ENCODE data around the gene SEC23IP. TPM values are rescaled to one million over a fixed set of nuclear protein-coding genes. Genes with fewer than 3 reads are reported as not detected.

SEC23IP gene
- total RNA-seq, 3 donors from 2014 or later (not counting 1 experiment from before 2014, with no cell fraction given) = 45.1 to 54.5 (median 49.4) TPM

- H3K4me3 ChIP-seq (ENCODE audit: low read length) = no peak overlapping the region
- intact Hi-C loops (cut with micrococcal nuclease) = no loop called here
- H3K9me3 Mint-ChIP-seq = peaks cover 6 to 7% of the 10 kb centered on the region in 2 donors
- no peak overlapping the region for H3K27ac ChIP-seq (ENCODE audit: low read length)
- DNase-seq (no peak), ATAC-seq (no peak)
- H3K27ac Mint-ChIP-seq = no peak overlapping the region
- peaks cover 8% of the 10 kb centered on the region for H3K9me3 ChIP-seq (ENCODE audit: control insufficient read depth, insufficient read depth, low read length)
- H3K4me3 Mint-ChIP-seq = no peak overlapping the region
- no peaks in the 10 kb centered on the region for H3K36me3 ChIP-seq (ENCODE audit: control insufficient read depth, insufficient read depth, low read length)
- H3K4me1 ChIP-seq (ENCODE audit: control insufficient read depth, insufficient read depth, low read length) = no peaks in the 10 kb centered on the region
- H3K27me3 ChIP-seq (ENCODE audit: control insufficient read depth, insufficient read depth, low read length) = no peaks in the 10 kb centered on the region
- TF ChIP-seq, protein P1, sequence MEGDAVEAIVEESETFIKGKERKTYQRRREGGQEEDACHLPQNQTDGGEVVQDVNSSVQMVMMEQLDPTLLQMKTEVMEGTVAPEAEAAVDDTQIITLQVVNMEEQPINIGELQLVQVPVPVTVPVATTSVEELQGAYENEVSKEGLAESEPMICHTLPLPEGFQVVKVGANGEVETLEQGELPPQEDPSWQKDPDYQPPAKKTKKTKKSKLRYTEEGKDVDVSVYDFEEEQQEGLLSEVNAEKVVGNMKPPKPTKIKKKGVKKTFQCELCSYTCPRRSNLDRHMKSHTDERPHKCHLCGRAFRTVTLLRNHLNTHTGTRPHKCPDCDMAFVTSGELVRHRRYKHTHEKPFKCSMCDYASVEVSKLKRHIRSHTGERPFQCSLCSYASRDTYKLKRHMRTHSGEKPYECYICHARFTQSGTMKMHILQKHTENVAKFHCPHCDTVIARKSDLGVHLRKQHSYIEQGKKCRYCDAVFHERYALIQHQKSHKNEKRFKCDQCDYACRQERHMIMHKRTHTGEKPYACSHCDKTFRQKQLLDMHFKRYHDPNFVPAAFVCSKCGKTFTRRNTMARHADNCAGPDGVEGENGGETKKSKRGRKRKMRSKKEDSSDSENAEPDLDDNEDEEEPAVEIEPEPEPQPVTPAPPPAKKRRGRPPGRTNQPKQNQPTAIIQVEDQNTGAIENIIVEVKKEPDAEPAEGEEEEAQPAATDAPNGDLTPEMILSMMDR (IDR thresholded peaks at IDR 0.05) = no peak
- H3K4me1 Mint-ChIP-seq = no peaks in the 10 kb centered on the region
- H3K36me3 Mint-ChIP-seq = peaks cover 15% of the 10 kb centered on the region
- peaks cover 13 to 29% of the 10 kb centered on the region in 2 donors for H3K27me3 Mint-ChIP-seq (ENCODE audit: low read depth in 2 of 2)
Measured at GRCh38 chr10:119962837-119963236, 70.3 kb downstream of the SEC23IP start.

GRCh38 chr10:119967066-119967465 is 74.5 kb downstream of the SEC23IP start:
- H3K4me3 ChIP-seq (ENCODE audit: low read length) = no peak overlapping the region
- Mint-ChIP-seq H3K9me3 (peaks cover 6 to 7% of the 10 kb centered on the region in 2 donors), H3K4me1 (no peaks in the 10 kb centered on the region), H3K27ac (no peak overlapping the region), H3K4me3 (no peak overlapping the region), H3K36me3 (peaks cover 15% of the 10 kb centered on the region), H3K27me3 (ENCODE audit: low read depth in 2 of 2) (peaks cover 16% of the 10 kb centered on the region in 2 donors)
- peaks cover 8% of the 10 kb centered on the region for H3K9me3 ChIP-seq (ENCODE audit: control insufficient read depth, insufficient read depth, low read length)
- no peaks in the 10 kb centered on the region for H3K27me3 ChIP-seq (ENCODE audit: control insufficient read depth, insufficient read depth, low read length)
- TF ChIP-seq, protein P1 (IDR thresholded peaks at IDR 0.05) = no peak
- 88% methylated on average over 1 of the region's 1 CpG for WGBS (ENCODE audit: insufficient coverage)
- intact Hi-C loops (cut with micrococcal nuclease) = no loop called here
- DNase-seq = no peak
- no peaks in the 10 kb centered on the region for H3K4me1 ChIP-seq (ENCODE audit: control insufficient read depth, insufficient read depth, low read length)
- ATAC-seq = no peak
- no peaks in the 10 kb centered on the region for H3K36me3 ChIP-seq (ENCODE audit: control insufficient read depth, insufficient read depth, low read length)
- no peak overlapping the region for H3K27ac ChIP-seq (ENCODE audit: low read length)

DNA sequence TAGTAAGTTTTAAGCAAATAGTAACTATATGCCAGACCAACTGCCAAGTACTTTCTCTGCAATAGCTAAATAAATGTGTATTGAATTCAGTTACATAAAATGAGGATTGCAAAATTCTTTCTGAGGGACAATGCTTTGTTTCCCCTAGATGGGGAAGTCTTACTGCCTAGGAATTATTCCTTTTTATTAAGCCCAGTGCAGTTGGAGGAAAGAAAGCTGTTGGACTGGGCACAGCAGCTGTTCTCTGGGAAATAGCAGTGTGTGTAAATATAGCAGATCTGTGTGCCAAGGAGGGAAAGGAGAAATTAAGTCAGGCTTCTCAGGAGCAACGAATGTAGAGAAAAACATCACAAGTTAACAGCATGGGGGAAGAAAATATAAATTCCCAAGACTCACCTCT is 77.1 kb downstream of the SEC23IP start:
- H3K36me3 Mint-ChIP-seq = peaks cover 15% of the 10 kb centered on the region
- H3K4me1 Mint-ChIP-seq = no peaks in the 10 kb centered on the region
- no CpG with 5 or more reads among the region's 1 CpG for WGBS (ENCODE audit: insufficient coverage)

DNA sequence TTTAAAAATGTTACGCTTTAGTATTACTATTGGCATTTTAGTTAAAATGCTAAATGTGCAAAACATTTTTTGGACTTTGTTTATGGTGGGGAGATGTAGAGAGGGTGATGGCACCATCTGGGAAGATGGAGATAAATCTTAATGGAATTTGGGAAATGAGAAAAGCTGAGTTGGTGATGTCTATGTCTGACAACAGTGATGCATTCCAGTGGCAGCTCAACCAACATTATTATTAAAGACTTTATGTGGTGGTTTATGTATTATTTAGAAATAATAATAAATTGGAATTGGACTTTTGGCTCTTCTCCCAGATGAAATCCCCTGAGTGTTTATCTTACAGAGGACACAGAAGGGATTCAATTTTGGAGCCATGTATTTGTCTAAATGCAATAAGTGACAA is 77.6 kb downstream of the SEC23IP start:
- ATAC-seq (no peak), DNase-seq (no peak)
- Mint-ChIP-seq H3K36me3 (peaks cover 15% of the 10 kb centered on the region), H3K27me3 (ENCODE audit: low read depth in 2 of 2) (peaks cover 12 to 13% of the 10 kb centered on the region in 2 donors), H3K4me1 (no peaks in the 10 kb centered on the region), H3K4me3 (no peak overlapping the region), H3K9me3 (peaks cover 6 to 7% of the 10 kb centered on the region in 2 donors), H3K27ac (no peak overlapping the region)
- Histone ChIP-seq H3K27ac (ENCODE audit: low read length) (no peak overlapping the region), H3K36me3 (ENCODE audit: control insufficient read depth, insufficient read depth, low read length) (no peaks in the 10 kb centered on the region), H3K4me1 (ENCODE audit: control insufficient read depth, insufficient read depth, low read length) (no peaks in the 10 kb centered on the region), H3K9me3 (ENCODE audit: control insufficient read depth, insufficient read depth, low read length) (peaks cover 8% of the 10 kb centered on the region), H3K27me3 (ENCODE audit: control insufficient read depth, insufficient read depth, low read length) (no peaks in the 10 kb centered on the region), H3K4me3 (ENCODE audit: low read length) (no peak overlapping the region)
- intact Hi-C loops (cut with micrococcal nuclease) = no loop called here
- 100% methylated on average over 1 of the region's 1 CpG for WGBS (ENCODE audit: insufficient coverage)
- TF ChIP-seq, protein P1 (IDR thresholded peaks at IDR 0.05) = no peak

More for the DNA sequence above, 77.1 kb downstream of the SEC23IP start:
- Mint-ChIP-seq H3K27ac (no peak overlapping the region), H3K4me3 (no peak overlapping the region), H3K9me3 (peaks cover 6 to 7% of the 10 kb centered on the region in 2 donors), H3K27me3 (ENCODE audit: low read depth in 2 of 2) (peaks cover 12 to 13% of the 10 kb centered on the region in 2 donors)
- H3K27me3 ChIP-seq (ENCODE audit: control insufficient read depth, insufficient read depth, low read length) = no peaks in the 10 kb centered on the region
- H3K9me3 ChIP-seq (ENCODE audit: control insufficient read depth, insufficient read depth, low read length) = peaks cover 8% of the 10 kb centered on the region
- intact Hi-C loops (cut with micrococcal nuclease) = no loop called here
- TF ChIP-seq, protein P1 (IDR thresholded peaks at IDR 0.05) = no peak
- H3K4me3 ChIP-seq (ENCODE audit: low read length) = no peak overlapping the region
- H3K4me1 ChIP-seq (ENCODE audit: control insufficient read depth, insufficient read depth, low read length) = no peaks in the 10 kb centered on the region
- ATAC-seq (no peak), DNase-seq (no peak)
- no peak overlapping the region for H3K27ac ChIP-seq (ENCODE audit: low read length)
- no peaks in the 10 kb centered on the region for H3K36me3 ChIP-seq (ENCODE audit: control insufficient read depth, insufficient read depth, low read length)

Data from natural killer cell (primary cell).